ENCODE data around the gene NHEJ1. TPM values are rescaled to one million over a fixed set of nuclear protein-coding genes. Genes with fewer than 3 reads are reported as not detected.
A peak's percentile ranks its signal among the peaks of the same experiment; 100 is the strongest.

The NHEJ1 gene
- total RNA-seq, 1 donor from 2014 or later, result 10.8 TPM

DNA sequence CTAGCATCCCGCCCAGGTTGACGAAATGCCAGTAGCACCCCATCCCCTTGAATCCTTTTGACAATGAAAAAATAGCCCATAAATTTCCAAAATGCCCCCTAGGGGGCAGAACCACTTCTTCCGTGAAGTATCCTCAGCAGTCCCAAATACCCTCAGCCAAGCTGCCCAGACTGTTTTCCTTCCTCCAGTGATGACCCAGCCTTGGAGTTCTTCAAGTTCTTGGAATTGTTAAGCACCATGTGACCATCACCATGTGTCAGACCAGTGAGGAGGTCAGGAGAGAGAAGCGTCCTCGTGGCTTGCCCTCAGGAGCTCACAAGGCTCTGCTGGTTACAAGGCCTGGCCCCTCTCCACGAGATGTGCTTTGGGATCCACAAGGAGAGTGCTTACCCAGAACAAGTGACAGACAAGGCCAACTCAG is 10.6 kb upstream of the NHEJ1 start:
- peak; percentile 45 for FAIRE-seq
- Mint-ChIP-seq H3K27me3 (ENCODE audit: low read depth, unreplicated experiment) (peaks cover 9% of the 10 kb centered on the region), H3K4me3 (ENCODE audit: unreplicated experiment) (no peak overlapping the region), H3K9me3 (ENCODE audit: unreplicated experiment) (no peaks in the 10 kb centered on the region), H3K4me1 (ENCODE audit: low read depth, unreplicated experiment) (peaks cover 12% of the 10 kb centered on the region), H3K27ac (ENCODE audit: unreplicated experiment) (peak overlapping the region; percentile 42), H3K36me3 (ENCODE audit: low read depth, unreplicated experiment) (peaks cover 18% of the 10 kb centered on the region)
- peaks cover 4% of the 10 kb centered on the region for H3K36me3 ChIP-seq (ENCODE audit: insufficient read depth, low read length)
- peaks cover 12% of the 10 kb centered on the region for H3K4me1 ChIP-seq (ENCODE audit: insufficient read depth, low read length)
- peaks cover 20% of the 10 kb centered on the region for H4K20me1 ChIP-seq (ENCODE audit: insufficient read depth, low read length)
- H2AFZ ChIP-seq (ENCODE audit: low read depth, low read length), result no peak overlapping the region
- H3K9ac ChIP-seq (ENCODE audit: low read length), result no peak overlapping the region
- no peaks in the 10 kb centered on the region for H3K27me3 ChIP-seq (ENCODE audit: insufficient read depth, low read length)
- TF ChIP-seq, protein P1, sequence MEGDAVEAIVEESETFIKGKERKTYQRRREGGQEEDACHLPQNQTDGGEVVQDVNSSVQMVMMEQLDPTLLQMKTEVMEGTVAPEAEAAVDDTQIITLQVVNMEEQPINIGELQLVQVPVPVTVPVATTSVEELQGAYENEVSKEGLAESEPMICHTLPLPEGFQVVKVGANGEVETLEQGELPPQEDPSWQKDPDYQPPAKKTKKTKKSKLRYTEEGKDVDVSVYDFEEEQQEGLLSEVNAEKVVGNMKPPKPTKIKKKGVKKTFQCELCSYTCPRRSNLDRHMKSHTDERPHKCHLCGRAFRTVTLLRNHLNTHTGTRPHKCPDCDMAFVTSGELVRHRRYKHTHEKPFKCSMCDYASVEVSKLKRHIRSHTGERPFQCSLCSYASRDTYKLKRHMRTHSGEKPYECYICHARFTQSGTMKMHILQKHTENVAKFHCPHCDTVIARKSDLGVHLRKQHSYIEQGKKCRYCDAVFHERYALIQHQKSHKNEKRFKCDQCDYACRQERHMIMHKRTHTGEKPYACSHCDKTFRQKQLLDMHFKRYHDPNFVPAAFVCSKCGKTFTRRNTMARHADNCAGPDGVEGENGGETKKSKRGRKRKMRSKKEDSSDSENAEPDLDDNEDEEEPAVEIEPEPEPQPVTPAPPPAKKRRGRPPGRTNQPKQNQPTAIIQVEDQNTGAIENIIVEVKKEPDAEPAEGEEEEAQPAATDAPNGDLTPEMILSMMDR (IDR thresholded peaks at IDR 0.05; ENCODE audit: insufficient read depth, low read depth, low read length), result peak; percentile 86
- TF ChIP-seq EZH2 (IDR thresholded peaks at IDR 0.05; ENCODE audit: insufficient read depth, low read length), result no peak
- H3K9me3 ChIP-seq (ENCODE audit: insufficient read depth, low read depth, low read length), result no peaks in the 10 kb centered on the region
- no peak overlapping the region for H3K4me2 ChIP-seq (ENCODE audit: low read length)
- H3K4me3 ChIP-seq (ENCODE audit: insufficient read depth, low read depth, low read length), result no peak overlapping the region
- DNase-seq (ENCODE audit: low read depth), result peak; percentile 67
- no peak overlapping the region for H3K27ac ChIP-seq (ENCODE audit: low read depth, low read length)
- peaks cover 14% of the 10 kb centered on the region for H3K79me2 ChIP-seq (ENCODE audit: insufficient read depth, low read length)

GRCh38 chr2:219169930-219170654 is 9.5 kb upstream of the NHEJ1 start, which contains the start of gene SLC23A3:
Gene SLC23A3 (minus strand): TSS chr2:219170029. CDS start chr2:219169984, 45 bp downstream.
- Mint-ChIP-seq H3K9me3 (ENCODE audit: unreplicated experiment) (no peaks in the 10 kb centered on the region), H3K36me3 (ENCODE audit: low read depth, unreplicated experiment) (peaks cover 21% of the 10 kb centered on the region), H3K4me1 (ENCODE audit: low read depth, unreplicated experiment) (peaks cover 12% of the 10 kb centered on the region), H3K27ac (ENCODE audit: unreplicated experiment) (no peak within 1 kb of the TSS), H3K4me3 (ENCODE audit: unreplicated experiment) (no peak within 1 kb of the TSS), H3K27me3 (ENCODE audit: low read depth, unreplicated experiment) (peaks cover 12% of the 10 kb centered on the region)
- peaks cover 2% of the 10 kb centered on the region for H3K4me1 ChIP-seq (ENCODE audit: insufficient read depth, low read length)
- no peaks in the 10 kb centered on the region for H3K27me3 ChIP-seq (ENCODE audit: insufficient read depth, low read length)
- H3K4me2 ChIP-seq (ENCODE audit: low read length), result no peak within 1 kb of the TSS
- H4K20me1 ChIP-seq (ENCODE audit: insufficient read depth, low read length), result peaks cover 20% of the 10 kb centered on the region
- peaks cover 6% of the 10 kb centered on the region for H3K79me2 ChIP-seq (ENCODE audit: insufficient read depth, low read length)
- TF ChIP-seq EZH2 (IDR thresholded peaks at IDR 0.05; ENCODE audit: insufficient read depth, low read length), result no peak
- peaks cover 4% of the 10 kb centered on the region for H3K36me3 ChIP-seq (ENCODE audit: insufficient read depth, low read length)
- no peaks in the 10 kb centered on the region for H3K9me3 ChIP-seq (ENCODE audit: insufficient read depth, low read depth, low read length)
- FAIRE-seq (no peak), DNase-seq (ENCODE audit: low read depth) (no peak)
- H3K9ac ChIP-seq (ENCODE audit: low read length), result no peak within 1 kb of the TSS
- H2AFZ ChIP-seq (ENCODE audit: low read depth, low read length), result no peak within 1 kb of the TSS
- H3K27ac ChIP-seq (ENCODE audit: low read depth, low read length), result no peak within 1 kb of the TSS
- no peak within 1 kb of the TSS for H3K4me3 ChIP-seq (ENCODE audit: insufficient read depth, low read depth, low read length)

- H3K4me3 Mint-ChIP-seq (ENCODE audit: unreplicated experiment), result no peak overlapping the region
- H3K27me3 ChIP-seq (ENCODE audit: insufficient read depth, low read length), result no peaks in the 10 kb centered on the region
- peaks cover 2% of the 10 kb centered on the region for H3K4me1 ChIP-seq (ENCODE audit: insufficient read depth, low read length)
- H3K4me1 Mint-ChIP-seq (ENCODE audit: low read depth, unreplicated experiment), result peaks cover 8% of the 10 kb centered on the region
- H3K36me3 ChIP-seq (ENCODE audit: insufficient read depth, low read length), result no peaks in the 10 kb centered on the region
- no peak overlapping the region for H3K27ac Mint-ChIP-seq (ENCODE audit: unreplicated experiment)
- DNase-seq (ENCODE audit: low read depth), result no peak
- peaks cover 18% of the 10 kb centered on the region for H4K20me1 ChIP-seq (ENCODE audit: insufficient read depth, low read length)
- H3K9ac ChIP-seq (ENCODE audit: low read length), result no peak overlapping the region
- H3K9me3 Mint-ChIP-seq (ENCODE audit: unreplicated experiment), result no peaks in the 10 kb centered on the region
- H3K27me3 Mint-ChIP-seq (ENCODE audit: low read depth, unreplicated experiment), result peaks cover 18% of the 10 kb centered on the region
- no peak overlapping the region for H2AFZ ChIP-seq (ENCODE audit: low read depth, low read length)
- no peak for FAIRE-seq
- H3K4me2 ChIP-seq (ENCODE audit: low read length), result no peak overlapping the region
- H3K27ac ChIP-seq (ENCODE audit: low read depth, low read length), result no peak overlapping the region
- no peak overlapping the region for H3K4me3 ChIP-seq (ENCODE audit: insufficient read depth, low read depth, low read length)
- H3K36me3 Mint-ChIP-seq (ENCODE audit: low read depth, unreplicated experiment), result peaks cover 18% of the 10 kb centered on the region
- H3K9me3 ChIP-seq (ENCODE audit: insufficient read depth, low read depth, low read length), result no peaks in the 10 kb centered on the region
- TF ChIP-seq EZH2 (IDR thresholded peaks at IDR 0.05; ENCODE audit: insufficient read depth, low read length), result no peak
- TF ChIP-seq, protein P1 (IDR thresholded peaks at IDR 0.05; ENCODE audit: insufficient read depth, low read depth, low read length), result no peak
- no peaks in the 10 kb centered on the region for H3K79me2 ChIP-seq (ENCODE audit: insufficient read depth, low read length)
Observed at GRCh38 chr2:219168932-219169331, 8.3 kb upstream of the NHEJ1 start.
